Inflammatory macrophage (primary cell): ENCODE data around the gene FAM174C.
"Not testable (repeated sequence)": the region's sequence is repeated elsewhere in the genome, so short reads cannot be mapped to it uniquely, and the experiment has no call there.

ENCODE experiments used
- DNase-seq, 2 donors: peaks; one replicate each; pipeline ENCODE4 v3.0.0-alpha.2; 2020 to 2022

FAM174C gene

GRCh38 chr19:1237027-1237659 lies 38.2 kb upstream of the FAM174C start:
- DNase-seq: no peak

- peak in 1 of 2 donors; percentile 54 for DNase-seq
Measured at GRCh38 chr19:1237754-1238368, 37.5 kb upstream of the FAM174C start, which contains the start of gene CBARP. Gene CBARP (minus strand): TSS chr19:1238005. CDS start chr19:1236100, 1,905 bp downstream.

- DNase-seq: no peak
Measured at GRCh38 chr19:1238369-1239303, 36.7 kb upstream of the FAM174C start.

- peak in 1 of 2 donors; percentile 24 for DNase-seq
Measured at GRCh38 chr19:1239420-1239795, 35.9 kb upstream of the FAM174C start.

- peak; percentile 90 to 97 for DNase-seq
Measured at GRCh38 chr19:1239796-1240737, 35.3 kb upstream of the FAM174C start.

- no peak for DNase-seq
Measured at GRCh38 chr19:1240925-1241324, 34.4 kb upstream of the FAM174C start.

- DNase-seq: peak; percentile 95 to 96
Measured at GRCh38 chr19:1241417-1242095, 33.8 kb upstream of the FAM174C start, which contains the start of gene ATP5F1D. Gene ATP5F1D (plus strand): TSS chr19:1241751. CDS start chr19:1241851, 100 bp downstream.

- DNase-seq: peak; percentile 78 to 85
Measured at GRCh38 chr19:1243768-1244692, 31.3 kb upstream of the FAM174C start.

GRCh38 chr19:1244693-1245451 lies 30.5 kb upstream of the FAM174C start:
- DNase-seq: peak; percentile 83 to 87

GRCh38 chr19:1245494-1246264 lies 29.7 kb upstream of the FAM174C start:
- DNase-seq: peak in 1 of 2 donors; percentile 46

GRCh38 chr19:1246265-1247087 lies 28.9 kb upstream of the FAM174C start:
- not testable (repeated sequence) for DNase-seq

- DNase-seq: no peak
Measured at GRCh38 chr19:1247748-1248138, 27.6 kb upstream of the FAM174C start.

- peak; percentile 82 to 91 for DNase-seq
Measured at GRCh38 chr19:1248139-1248785, 27.1 kb upstream of the FAM174C start, which contains the start of gene MIDN. Gene MIDN (plus strand): TSS chr19:1248583. CDS start chr19:1250297, 1,714 bp downstream.

- DNase-seq: peak; percentile 75 to 87
Measured at GRCh38 chr19:1248786-1249297, 26.5 kb upstream of the FAM174C start.

GRCh38 chr19:1249298-1249989 lies 25.9 kb upstream of the FAM174C start:
- DNase-seq: peak; percentile 96 to 98

- DNase-seq: no peak
Measured at GRCh38 chr19:1249990-1250436, 25.3 kb upstream of the FAM174C start.
